Muscle layer of colon (tissue), 2 donors: Measurements from ENCODE around the gene RASA4B.

Experiments used
- H3K27ac ChIP-seq: one replicate; pipeline ENCODE4 v1.7.0; 2013; ENCODE audit warnings: low read depth, mild to moderate bottlenecking, low read length, moderate library complexity
- H3K27me3 ChIP-seq, 2 donors: one replicate each; pipeline ENCODE4 v1.7.0; 2013; ENCODE audit warnings: low read length in 2 of 2, mild to moderate bottlenecking in 2 of 2; ENCODE audit not compliant: insufficient read depth in 2 of 2, control insufficient read depth in 1 of 2
- H3K36me3 ChIP-seq: one replicate; pipeline ENCODE4 v1.7.0; 2013; ENCODE audit warnings: mild to moderate bottlenecking, low read length; ENCODE audit not compliant: insufficient read depth
- H3K4me1 ChIP-seq: one replicate; pipeline ENCODE4 v1.7.0; 2013; ENCODE audit warnings: mild to moderate bottlenecking, low read length; ENCODE audit not compliant: insufficient read depth
- H3K4me3 ChIP-seq, 2 donors: one replicate each; pipeline ENCODE4 v1.7.0; 2013; ENCODE audit warnings: low read length in 2 of 2, low read depth in 1 of 2, mild to moderate bottlenecking in 1 of 2, moderate library complexity in 1 of 2
- H3K9ac ChIP-seq: one replicate; pipeline ENCODE4 v1.7.0; 2013; ENCODE audit warnings: low read length
- H3K9me3 ChIP-seq: one replicate; pipeline ENCODE4 v1.7.0; 2013; ENCODE audit warnings: mild to moderate bottlenecking, low read length
- donor health status: abdominal sarcoma.
- donor health status: Adenocarcinoma of cecum.

Gene RASA4B

GRCh38 chr7:102468478-102469350 lies 48.9 kb downstream of the RASA4B start:
- Histone ChIP-seq H3K4me3 (no peak overlapping the region), H3K27ac (no peak overlapping the region), H3K27me3 (no peaks in the 10 kb centered on the region), H3K36me3 (peaks cover 4% of the 10 kb centered on the region), H3K9ac (no peak overlapping the region), H3K4me1 (peaks cover 11% of the 10 kb centered on the region), H3K9me3 (no peaks in the 10 kb centered on the region)

GRCh38 chr7:102467581-102468477 lies 49.7 kb downstream of the RASA4B start:
- Histone ChIP-seq H3K36me3 (peaks cover 4% of the 10 kb centered on the region), H3K27me3 (no peaks in the 10 kb centered on the region), H3K27ac (no peak overlapping the region), H3K4me3 (no peak overlapping the region), H3K9ac (no peak overlapping the region), H3K4me1 (peaks cover 16% of the 10 kb centered on the region), H3K9me3 (no peaks in the 10 kb centered on the region)

- no peak overlapping the region for H3K9ac ChIP-seq
- peaks cover 16% of the 10 kb centered on the region for H3K4me1 ChIP-seq
- H3K27me3 ChIP-seq: no peaks in the 10 kb centered on the region
- H3K36me3 ChIP-seq: peaks cover 4% of the 10 kb centered on the region
- H3K27ac ChIP-seq: no peak overlapping the region
- H3K4me3 ChIP-seq: peak overlapping the region; percentile 97 to 100
- no peaks in the 10 kb centered on the region for H3K9me3 ChIP-seq
Measured at GRCh38 chr7:102466097-102466496, 51.5 kb downstream of the RASA4B start.

DNA sequence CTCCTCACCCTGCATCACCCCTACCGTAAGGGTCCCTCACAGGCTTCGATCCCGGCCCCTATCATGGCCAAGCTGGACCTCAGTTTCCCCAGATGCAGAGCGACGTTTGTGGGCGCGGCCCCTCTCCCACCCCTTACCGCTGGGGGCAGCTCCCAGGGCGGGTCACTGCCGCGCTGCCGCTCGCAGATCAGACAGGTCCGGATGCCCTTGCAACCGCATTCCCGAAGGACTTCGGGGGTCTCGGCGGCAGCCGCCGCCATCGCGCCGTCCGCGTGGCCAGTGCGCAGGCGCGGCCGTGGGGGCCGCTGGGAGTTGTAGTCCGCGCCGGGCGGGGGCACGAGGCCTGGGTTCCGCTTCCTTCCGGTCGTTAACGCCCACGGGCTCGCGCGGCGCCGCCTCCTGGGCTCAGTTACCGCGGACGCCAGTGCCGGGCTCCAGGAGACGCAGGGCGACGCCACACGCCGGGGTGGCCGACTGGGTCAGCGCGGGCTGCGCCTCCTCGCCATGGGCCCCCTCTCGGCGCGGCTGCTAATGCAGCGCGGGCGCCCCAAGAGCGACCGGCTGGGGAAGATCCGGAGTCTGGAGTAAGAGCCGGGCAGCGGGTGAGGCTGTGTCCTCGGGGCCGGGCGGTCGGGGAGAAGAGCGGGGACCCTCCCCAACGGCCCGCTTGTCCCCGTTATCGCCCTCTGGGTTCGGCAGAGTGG lies 52.8 kb downstream of the RASA4B start, which contains the start of the genes ALKBH4 and LRWD1:
ALKBH4 (minus strand) TSS at position 287 of the 704 bp plus-strand sequence; CDS start at position 260, 27 bp downstream.
LRWD1 (plus strand) TSS at position 408 of the 704 bp plus-strand sequence; CDS start at position 505, 97 bp downstream.
- H3K27ac ChIP-seq: peak within 1 kb of the TSS; percentile 98
- H3K4me3 ChIP-seq: peak within 1 kb of the TSS; percentile 97 to 100

DNA sequence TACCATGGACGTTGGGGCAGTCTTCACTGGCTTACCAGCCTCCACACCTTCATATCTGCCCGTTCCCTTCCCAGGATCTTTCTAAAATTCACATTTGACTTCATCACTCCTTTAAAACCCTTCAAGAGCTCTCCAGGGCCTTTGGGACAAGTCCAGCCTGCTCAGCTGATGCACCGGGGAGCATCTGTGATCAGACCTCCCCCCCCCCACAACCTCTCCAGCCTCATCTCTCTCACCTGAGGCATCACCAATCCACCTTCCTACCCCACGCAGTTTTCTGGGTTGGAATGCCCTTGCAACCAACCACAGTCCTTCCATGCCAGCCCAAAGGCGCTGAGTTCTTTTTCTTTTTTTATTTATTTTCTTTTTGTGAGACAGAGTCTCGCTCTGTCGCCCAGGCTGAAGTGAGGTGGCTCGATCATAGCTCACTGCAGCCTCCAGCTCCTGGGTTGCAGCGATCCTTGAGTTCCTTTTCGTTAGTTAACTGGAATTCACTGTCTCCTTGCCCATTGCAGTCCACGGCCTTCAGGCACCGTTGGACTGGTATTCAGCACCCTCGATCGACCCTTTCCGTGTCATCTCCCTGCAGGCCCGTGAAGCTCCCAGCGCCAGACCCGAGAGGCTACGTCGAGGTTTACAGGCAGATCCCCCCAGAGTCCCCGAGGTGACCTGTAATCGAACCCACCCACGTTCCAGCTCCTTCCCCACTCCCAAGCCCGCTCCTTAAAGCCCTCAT lies 53.6 kb downstream of the RASA4B start:
- Histone ChIP-seq H3K36me3 (peaks cover 5% of the 10 kb centered on the region), H3K4me3 (peak overlapping the region; percentile 97 to 100), H3K9me3 (no peaks in the 10 kb centered on the region), H3K27me3 (no peaks in the 10 kb centered on the region), H3K4me1 (peaks cover 16% of the 10 kb centered on the region), H3K9ac (peak overlapping the region; percentile 93), H3K27ac (peak overlapping the region; percentile 98)

More for the DNA sequence above, 52.8 kb downstream of the RASA4B start, which contains the start of the genes ALKBH4 and LRWD1:
- Histone ChIP-seq H3K4me1 (peaks cover 16% of the 10 kb centered on the region), H3K9me3 (no peaks in the 10 kb centered on the region), H3K27me3 (no peaks in the 10 kb centered on the region), H3K36me3 (no peaks in the 10 kb centered on the region), H3K9ac (peak within 1 kb of the TSS; percentile 93)

GRCh38 chr7:102460467-102460866 lies 57.1 kb downstream of the RASA4B start:
- Histone ChIP-seq H3K9ac (no peak overlapping the region), H3K4me3 (no peak overlapping the region), H3K27ac (no peak overlapping the region), H3K4me1 (peaks cover 9% of the 10 kb centered on the region), H3K9me3 (no peaks in the 10 kb centered on the region), H3K27me3 (no peaks in the 10 kb centered on the region), H3K36me3 (peaks cover 17% of the 10 kb centered on the region)

- Histone ChIP-seq H3K4me3 (no peak overlapping the region), H3K9ac (no peak overlapping the region), H3K27me3 (no peaks in the 10 kb centered on the region), H3K27ac (no peak overlapping the region), H3K9me3 (no peaks in the 10 kb centered on the region), H3K4me1 (peaks cover 8% of the 10 kb centered on the region), H3K36me3 (peaks cover 17% of the 10 kb centered on the region)
Measured at GRCh38 chr7:102459221-102459844, 58.2 kb downstream of the RASA4B start.

- Histone ChIP-seq H3K27me3 (no peaks in the 10 kb centered on the region), H3K9me3 (no peaks in the 10 kb centered on the region), H3K36me3 (peaks cover 17% of the 10 kb centered on the region), H3K4me3 (no peak overlapping the region), H3K4me1 (no peaks in the 10 kb centered on the region), H3K27ac (no peak overlapping the region), H3K9ac (no peak overlapping the region)
Measured at GRCh38 chr7:102457352-102457924, 60.1 kb downstream of the RASA4B start.

GRCh38 chr7:102456327-102456726 lies 61.2 kb downstream of the RASA4B start:
- Histone ChIP-seq H3K9me3 (no peaks in the 10 kb centered on the region), H3K4me1 (no peaks in the 10 kb centered on the region), H3K36me3 (peaks cover 17% of the 10 kb centered on the region), H3K4me3 (no peak overlapping the region), H3K9ac (no peak overlapping the region), H3K27me3 (no peaks in the 10 kb centered on the region), H3K27ac (no peak overlapping the region)

- Histone ChIP-seq H3K4me3 (no peak overlapping the region), H3K9me3 (no peaks in the 10 kb centered on the region), H3K9ac (no peak overlapping the region), H3K27ac (no peak overlapping the region), H3K4me1 (no peaks in the 10 kb centered on the region), H3K36me3 (peaks cover 17% of the 10 kb centered on the region), H3K27me3 (no peaks in the 10 kb centered on the region)
Measured at GRCh38 chr7:102455596-102455995, 62.0 kb downstream of the RASA4B start.
